HG03196 (cell line): Measurements from ENCODE around the gene KCP.

Source experiments
- ATAC-seq: cut with Tn5 transposase; IDR thresholded peaks from one replicate; pipeline ENCODE4 v1.9.1; 2021; ENCODE audit not compliant: unreplicated experiment

The KCP gene

DNA sequence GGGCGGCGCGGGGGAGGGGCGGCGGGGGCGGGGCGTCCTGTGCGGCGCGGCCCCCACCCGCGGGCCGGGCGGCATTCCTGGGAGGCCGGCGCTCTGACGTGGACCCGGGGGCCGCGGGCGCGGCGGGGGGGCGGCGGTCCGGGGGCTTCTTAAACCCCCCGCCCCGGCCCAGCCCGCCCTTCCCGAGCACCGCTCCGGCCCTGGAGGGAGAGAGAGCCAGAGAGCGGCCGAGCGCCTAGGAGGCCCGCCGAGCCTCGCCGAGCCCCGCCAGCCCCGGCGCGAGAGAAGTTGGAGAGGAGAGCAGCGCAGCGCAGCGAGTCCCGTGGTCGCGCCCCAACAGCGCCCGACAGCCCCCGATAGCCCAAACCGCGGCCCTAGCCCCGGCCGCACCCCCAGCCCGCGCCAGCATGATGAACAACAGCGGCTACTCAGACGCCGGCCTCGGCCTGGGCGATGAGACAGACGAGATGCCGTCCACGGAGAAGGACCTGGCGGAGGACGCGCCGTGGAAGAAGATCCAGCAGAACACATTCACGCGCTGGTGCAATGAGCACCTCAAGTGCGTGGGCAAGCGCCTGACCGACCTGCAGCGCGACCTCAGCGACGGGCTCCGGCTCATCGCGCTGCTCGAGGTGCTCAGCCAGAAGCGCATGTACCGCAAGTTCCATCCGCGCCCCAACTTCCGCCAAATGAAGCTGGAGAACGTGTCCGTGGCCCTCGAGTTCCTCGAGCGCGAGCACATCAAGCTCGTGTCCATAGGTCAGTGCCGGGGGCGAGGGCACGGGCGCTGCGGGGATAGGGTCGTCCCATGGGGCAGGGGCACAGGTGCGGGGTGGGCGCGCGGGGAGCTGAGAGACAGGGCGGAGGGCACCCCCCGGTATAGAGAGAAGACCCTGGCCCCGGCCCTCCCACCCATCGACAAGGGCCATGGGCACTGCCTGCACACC is 80.0 kb downstream of the KCP start, which contains the start of gene FLNC:
Gene FLNC, plus strand, starts transcription at position 176 of the 947 bp plus-strand sequence. Its CDS starts 232 bp downstream, at position 408.
- no peak for ATAC-seq

DNA sequence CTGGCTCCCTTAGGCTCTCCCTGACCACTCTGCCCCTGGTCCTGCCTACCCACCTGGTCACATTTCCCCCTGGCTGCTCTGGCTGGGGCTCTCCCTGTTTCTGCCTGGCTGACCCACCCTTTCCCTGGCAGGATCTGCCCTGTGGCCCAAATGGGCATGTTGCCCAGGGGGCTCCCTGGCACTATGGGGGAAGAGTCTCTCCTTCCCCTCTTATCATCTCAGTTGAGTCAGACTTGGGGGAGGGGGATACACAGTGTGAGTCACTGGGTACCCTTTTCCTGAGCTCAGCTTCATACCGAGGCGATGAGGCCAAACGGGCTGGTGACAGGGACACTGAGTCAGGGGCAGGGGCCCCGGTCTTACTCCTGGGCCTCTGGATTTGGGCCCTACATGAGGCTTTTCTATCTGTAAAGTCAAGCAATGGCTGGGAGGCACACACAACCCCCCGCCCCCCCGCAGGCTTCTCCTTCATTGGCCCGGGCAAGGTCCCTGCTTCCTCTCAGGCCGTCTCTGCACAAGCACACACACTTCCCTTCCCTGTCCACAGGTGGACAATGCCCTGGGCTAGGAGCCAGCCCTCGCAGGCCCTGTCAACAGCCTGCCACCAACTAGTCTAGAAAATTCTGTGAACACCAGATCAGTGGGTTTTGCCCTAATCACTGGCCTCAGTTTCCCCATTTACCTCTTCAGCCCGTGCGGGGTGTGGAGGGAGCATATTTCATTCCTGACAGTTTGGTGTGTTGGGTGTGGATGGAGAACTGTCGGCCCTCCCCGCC is 80.9 kb downstream of the KCP start:
- ATAC-seq: no peak

DNA sequence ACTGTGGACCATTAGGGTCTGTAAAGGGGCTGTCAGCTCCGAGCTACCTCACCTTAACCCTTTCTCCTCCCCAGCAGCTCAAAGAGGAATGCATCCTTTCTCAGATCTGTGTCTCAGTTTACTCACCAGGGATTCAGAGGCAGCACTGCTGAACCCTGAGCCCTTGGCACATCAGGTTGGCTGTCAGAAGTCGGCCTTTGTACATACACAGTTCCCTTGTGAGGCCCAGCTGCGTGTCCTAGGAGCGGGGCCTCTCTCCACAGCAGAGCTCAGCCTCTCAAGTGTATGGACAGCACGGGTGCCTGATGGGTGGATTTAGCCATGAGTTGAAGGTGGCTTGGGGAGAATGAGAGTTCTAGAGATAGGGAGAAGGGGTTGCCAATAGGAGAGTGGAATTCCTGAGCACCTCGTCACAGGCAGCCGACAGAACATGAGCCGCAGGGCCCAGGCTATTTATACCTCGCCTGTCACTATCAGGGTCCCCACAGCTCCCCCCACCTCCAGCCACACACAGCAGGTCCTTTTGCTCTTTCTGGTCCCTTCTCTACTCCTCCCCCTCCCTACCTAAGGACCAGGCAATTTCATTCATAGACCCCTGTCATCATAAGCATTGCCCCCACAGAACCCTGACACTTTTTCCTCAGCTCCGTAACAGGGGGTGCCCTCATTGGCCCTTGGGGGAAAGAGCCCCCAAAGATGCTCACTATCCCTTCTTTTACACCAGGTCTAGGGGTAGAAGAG is 82.4 kb downstream of the KCP start:
- ATAC-seq: no peak

DNA sequence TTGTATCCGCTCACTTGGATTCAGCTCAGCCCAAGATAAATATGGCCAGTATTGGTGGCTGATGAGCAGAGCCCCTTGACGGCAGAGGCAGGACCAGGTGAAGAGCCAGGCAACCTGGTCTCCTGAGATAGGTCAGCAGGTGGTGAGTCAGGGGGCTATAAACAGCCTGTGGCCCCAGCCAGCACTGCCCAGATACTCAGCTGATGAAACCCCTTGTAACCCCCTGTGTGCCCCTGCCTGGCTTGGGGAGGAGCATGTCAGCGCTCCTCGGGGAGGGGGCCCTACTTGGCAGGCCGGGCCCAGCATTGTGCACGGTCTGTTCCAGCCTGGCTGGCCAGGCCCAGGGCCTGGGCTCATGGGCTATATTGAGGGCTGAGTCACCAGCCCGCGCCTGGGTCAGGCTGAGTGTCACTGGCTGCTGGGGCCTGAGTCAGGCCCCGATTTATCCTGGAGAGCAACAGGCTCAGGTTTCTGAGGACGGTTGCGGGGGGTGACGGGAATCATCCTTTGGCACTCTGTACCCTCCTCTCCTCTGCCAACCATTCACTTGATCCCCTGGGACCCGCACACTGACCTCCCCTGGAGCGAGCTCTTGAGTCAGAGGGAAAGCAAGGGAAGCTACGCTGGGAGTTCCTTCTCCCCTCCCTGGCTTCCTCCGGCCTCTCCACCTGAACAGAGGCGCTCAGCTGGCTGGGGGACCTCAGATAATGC is 83.1 kb downstream of the KCP start:
- ATAC-seq: no peak

DNA sequence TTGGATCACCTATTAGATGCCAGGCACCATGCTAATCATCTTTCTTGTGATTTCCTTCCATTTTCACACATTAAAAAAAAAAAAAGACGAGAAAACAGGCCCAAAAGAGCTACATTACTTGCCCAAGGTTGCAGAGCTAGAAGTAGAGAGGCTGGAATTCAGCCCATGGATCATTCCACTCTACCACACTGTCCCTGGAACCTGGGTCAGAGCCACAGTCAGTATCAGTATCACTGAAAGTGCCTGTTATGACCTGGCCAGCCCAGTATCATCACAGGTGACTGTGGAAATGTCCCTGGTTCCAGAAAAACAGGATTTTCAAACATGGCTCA is 83.6 kb downstream of the KCP start:
- ATAC-seq: no peak
